HK-2 (cell line): ENCODE results near the gene TAGLN3.

Experiments used
- DNase-seq: peaks from one replicate; pipeline ENCODE4 v3.0.0-alpha.2; 2018; ENCODE audit not compliant: unreplicated experiment

The TAGLN3 gene

DNA sequence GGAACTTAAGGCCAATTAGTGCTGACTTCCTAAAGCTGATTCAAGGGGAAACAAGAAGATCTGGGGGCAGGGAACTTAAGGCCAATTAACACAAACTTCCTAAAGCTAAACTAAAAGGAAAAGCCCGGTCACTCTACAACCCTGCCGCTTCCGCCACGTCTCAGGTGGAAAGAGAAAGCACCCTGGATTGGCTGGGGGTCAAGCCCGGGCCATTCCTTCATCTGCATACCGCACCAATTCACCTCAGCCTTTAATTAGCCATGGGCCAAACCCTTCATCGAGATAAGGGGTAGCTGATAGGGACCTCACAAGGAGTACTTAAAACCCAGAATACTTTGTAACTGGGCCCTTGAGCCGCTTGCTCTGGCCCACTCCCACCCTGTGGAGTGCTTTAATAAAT is 50.2 kb downstream of the TAGLN3 start:
- DNase-seq = no peak

DNA sequence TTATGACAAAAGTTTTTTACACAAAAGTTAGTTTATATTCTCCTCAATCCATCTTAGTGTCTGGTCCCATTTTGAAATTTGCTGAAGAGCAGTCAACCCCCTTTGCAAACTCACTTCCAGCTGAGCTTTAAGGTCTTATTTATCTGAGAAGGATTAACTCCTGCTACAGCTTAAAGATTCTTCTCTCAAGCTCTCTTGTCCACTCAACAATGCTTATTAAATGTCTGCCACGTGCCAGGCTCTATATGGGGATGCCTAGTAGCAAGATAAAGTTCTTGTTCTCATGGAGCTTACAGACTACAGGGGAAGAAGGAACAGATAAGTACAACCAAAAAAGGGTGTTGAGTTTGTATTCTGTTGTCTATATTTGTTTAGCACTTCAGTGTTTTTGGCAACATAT is 54.5 kb downstream of the TAGLN3 start:
- no peak for DNase-seq

- no peak for DNase-seq
Observed at GRCh38 chr3:112056451-112056929, 57.8 kb downstream of the TAGLN3 start.

DNA sequence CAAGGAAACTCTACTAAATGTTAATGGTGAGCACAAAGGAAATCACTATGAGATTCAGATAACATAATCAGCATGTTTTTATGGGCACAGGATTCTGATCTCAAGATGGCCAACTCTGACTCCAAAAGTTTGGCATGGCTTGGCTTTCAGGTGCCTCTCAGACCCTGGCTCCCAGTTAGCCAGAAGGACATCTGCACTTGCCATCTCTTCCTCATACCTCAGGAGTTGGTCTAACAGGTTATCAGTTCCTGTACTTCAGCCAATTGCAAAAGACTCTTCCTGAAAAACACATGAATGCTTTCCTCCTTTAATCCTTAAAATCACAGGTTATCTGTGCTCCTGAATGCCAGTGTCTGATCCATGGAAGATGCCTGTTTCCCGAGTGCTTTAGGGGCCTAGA is 60.8 kb downstream of the TAGLN3 start:
- no peak for DNase-seq

- DNase-seq = no peak
Observed at GRCh38 chr3:112061152-112061551, 62.4 kb downstream of the TAGLN3 start.
